Aortic smooth muscle cell (primary cell): ENCODE results near the gene MUC5AC. TPM values are rescaled to one million over a fixed set of nuclear protein-coding genes. Genes with fewer than 3 reads are reported as not detected.

Experiments
- total RNA-seq: library from RNA; depleted of rRNA; stranded (reverse); fragments of >200 nt; gene quantifications from 2 replicates; pipeline ENCODE4 v1.2.3, GENCODE V29; 2014

Gene MUC5AC, protein sequence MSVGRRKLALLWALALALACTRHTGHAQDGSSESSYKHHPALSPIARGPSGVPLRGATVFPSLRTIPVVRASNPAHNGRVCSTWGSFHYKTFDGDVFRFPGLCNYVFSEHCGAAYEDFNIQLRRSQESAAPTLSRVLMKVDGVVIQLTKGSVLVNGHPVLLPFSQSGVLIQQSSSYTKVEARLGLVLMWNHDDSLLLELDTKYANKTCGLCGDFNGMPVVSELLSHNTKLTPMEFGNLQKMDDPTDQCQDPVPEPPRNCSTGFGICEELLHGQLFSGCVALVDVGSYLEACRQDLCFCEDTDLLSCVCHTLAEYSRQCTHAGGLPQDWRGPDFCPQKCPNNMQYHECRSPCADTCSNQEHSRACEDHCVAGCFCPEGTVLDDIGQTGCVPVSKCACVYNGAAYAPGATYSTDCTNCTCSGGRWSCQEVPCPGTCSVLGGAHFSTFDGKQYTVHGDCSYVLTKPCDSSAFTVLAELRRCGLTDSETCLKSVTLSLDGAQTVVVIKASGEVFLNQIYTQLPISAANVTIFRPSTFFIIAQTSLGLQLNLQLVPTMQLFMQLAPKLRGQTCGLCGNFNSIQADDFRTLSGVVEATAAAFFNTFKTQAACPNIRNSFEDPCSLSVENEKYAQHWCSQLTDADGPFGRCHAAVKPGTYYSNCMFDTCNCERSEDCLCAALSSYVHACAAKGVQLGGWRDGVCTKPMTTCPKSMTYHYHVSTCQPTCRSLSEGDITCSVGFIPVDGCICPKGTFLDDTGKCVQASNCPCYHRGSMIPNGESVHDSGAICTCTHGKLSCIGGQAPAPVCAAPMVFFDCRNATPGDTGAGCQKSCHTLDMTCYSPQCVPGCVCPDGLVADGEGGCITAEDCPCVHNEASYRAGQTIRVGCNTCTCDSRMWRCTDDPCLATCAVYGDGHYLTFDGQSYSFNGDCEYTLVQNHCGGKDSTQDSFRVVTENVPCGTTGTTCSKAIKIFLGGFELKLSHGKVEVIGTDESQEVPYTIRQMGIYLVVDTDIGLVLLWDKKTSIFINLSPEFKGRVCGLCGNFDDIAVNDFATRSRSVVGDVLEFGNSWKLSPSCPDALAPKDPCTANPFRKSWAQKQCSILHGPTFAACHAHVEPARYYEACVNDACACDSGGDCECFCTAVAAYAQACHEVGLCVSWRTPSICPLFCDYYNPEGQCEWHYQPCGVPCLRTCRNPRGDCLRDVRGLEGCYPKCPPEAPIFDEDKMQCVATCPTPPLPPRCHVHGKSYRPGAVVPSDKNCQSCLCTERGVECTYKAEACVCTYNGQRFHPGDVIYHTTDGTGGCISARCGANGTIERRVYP (N-terminal part only)
- under 0.01 TPM in 1 of 2 replicates, not detected in the other for total RNA-seq

DNA sequence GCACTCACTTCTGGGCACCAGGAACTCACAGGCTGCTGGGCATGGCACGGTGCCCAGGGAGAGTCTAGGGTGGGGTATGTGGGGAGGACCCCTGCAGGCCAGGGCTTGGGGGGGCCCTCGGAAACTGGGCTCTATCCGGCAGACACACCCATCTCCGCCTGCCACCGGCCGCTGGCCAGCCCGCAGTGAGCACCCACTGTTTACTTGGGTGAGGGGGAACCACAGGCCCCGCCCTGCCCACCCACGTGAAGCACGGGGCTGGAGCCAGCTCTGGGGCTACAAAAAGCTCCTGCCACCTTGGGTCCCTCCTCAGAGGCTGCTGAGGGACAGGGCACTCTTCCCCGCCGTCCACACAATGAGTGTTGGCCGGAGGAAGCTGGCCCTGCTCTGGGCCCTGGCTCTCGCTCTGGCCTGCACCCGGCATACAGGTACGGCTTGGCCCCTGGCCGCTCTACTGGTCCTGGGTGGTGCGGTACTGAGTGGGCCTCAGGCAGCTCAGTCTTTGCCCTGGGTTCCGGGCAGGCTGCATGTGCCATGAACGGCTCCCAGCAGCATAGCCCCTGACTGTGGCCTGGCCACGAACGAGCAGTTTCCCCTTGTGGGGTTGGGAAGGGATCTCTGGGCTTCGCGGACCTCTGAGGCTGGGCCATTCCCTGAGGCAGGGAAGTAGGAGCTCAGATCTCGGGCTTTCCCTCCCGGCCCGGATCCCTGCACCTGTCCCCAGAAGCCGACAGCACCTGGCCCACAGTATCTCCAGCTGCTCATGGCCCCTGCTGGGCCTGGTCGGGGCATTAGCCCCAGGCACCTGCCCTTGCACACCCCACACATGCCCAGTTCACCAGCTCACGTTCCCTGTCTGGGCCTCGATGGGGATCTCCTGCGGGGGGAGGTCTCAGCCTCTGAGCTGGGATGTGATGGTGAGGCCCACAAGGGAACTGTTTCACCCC is at the start of gene MUC5AC:
TSS of gene MUC5AC (plus strand) at position 309 of the 947 bp plus-strand sequence. CDS start at position 356, 47 bp downstream.

DNA sequence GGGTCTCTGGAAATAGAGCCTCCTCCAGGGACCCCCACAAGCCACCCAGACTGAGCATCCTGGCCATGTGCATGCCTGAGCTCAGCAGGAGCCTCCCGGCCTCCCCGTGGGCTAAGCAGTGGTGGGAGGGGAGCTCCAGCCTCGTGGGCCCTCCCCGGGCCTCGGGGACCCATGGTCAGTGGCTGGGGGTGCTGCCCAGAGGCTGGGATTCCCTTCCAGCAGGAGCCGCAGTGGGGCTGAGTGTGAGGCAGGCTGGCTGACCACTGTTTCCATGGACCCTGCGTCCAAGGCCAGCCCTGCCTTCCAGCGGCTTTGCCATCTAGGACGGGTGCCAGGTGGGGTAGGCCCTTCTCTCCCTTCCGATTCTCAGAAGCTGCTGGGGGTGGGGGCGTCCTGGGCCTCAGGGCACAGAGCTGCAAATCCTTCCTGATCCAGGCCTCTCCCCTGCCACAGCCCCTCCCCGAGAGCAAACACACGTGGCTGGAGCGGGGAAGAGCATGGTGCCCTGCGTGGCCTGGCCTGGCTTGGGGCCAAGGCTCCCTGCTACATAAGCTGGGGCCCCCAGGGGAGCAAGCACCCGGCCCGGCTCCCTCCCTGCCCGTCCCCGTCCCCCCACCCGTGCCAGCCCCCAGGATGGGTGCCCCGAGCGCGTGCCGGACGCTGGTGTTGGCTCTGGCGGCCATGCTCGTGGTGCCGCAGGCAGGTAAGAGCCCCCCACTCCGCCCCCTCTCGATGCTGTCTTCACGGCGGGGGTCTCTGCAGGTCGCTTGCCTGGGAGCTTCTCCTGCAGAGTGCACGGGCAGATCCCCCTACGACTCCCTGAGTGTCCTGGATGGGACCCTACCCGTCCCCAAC is 65.0 kb downstream of the MUC5AC start, which contains the start of gene MUC5B:
TSS of gene MUC5B (plus strand) at position 576 of the 855 bp plus-strand sequence. CDS start at position 634, 58 bp downstream.

Other genes starting within 250 kb of the MUC5AC start
- gene CHID1, start 247.1 kb upstream of the MUC5AC start, total RNA-seq = 38.3 and 57.1 TPM in 2 replicates
- 21.7 and 25.9 TPM in 2 replicates for gene AP2A2, start 232.1 kb upstream of the MUC5AC start, total RNA-seq
- gene MUC6, start 121.2 kb upstream of the MUC5AC start, total RNA-seq = not detected in 2 replicates
- not detected in 2 replicates for gene MUC2, start 83.1 kb upstream of the MUC5AC start, total RNA-seq
- not detected in 2 replicates for gene MUC5B, start 65.1 kb downstream of the MUC5AC start, total RNA-seq
- gene TOLLIP, start 151.7 kb downstream of the MUC5AC start, total RNA-seq = 23.4 and 26.4 TPM in 2 replicates
- 0.12 and 0.26 TPM in 2 replicates for gene BRSK2, start 232.0 kb downstream of the MUC5AC start, total RNA-seq